PC-9 (cell line): ENCODE measurements around the gene CHD1L.

ENCODE experiments used
- CTCF ChIP-seq: fragments of 200-600 bp; sonication (generic); conservative IDR thresholded peaks from 2 replicates; pipeline ENCODE4 v1.6.1; 2017; ENCODE audit warnings: mixed run types, antibody characterized with exemption, mild to moderate bottlenecking, moderate library complexity
- EZH2 ChIP-seq: fragments of 200-600 bp; sonication (generic); IDR thresholded peaks from 2 replicates; pipeline ENCODE4 v1.8.0; 2017; ENCODE audit warnings: antibody characterized with exemption, low read depth

DNA sequence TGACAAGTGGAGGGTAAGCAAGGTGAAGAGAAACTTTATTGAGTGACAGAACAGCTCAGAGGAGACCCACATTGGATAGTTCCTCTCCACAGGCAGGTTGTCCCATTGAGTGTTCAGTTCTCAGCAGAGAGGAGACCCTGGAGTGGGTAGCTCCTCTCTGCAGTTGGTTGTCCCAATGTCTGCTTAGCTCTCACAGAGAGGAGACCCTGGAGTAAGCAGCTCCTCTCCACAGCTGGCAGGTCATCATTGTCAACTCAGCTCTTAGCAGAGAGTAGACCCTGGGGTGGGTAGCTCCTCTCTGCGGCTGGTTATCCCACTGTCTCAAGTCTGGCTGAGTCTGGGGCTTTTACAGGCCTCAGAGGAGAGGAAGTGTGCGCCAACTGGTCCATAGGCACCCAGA is 6.0 kb upstream of the CHD1L start:
- TF ChIP-seq CTCF (no peak), EZH2 (no peak)
